ENCODE measurements around the gene GDI1. TPM values are rescaled to one million over a fixed set of nuclear protein-coding genes. Genes with fewer than 3 reads are reported as not detected.

The GDI1 gene
- total and polyA plus RNA-seq, 7 donors, result 37.4 to 57.7 (median 50.7) TPM

GRCh38 chrX:154443479-154443910 is 6.5 kb downstream of the GDI1 start:
- no peak for TF ChIP-seq CTCF (IDR thresholded peaks at IDR 0.05)

GRCh38 chrX:154443992-154444754 is 7.2 kb downstream of the GDI1 start, which contains the start of gene FAM50A:
TSS of gene FAM50A (plus strand) at chrX:154444141. CDS start at chrX:154444236, 95 bp downstream.
- no peaks in the 10 kb centered on the region for H3K9me3 ChIP-seq
- DNase-seq (peak; percentile 87 to 89), ATAC-seq (peak; percentile 87 to 96 (median 92))
- intact Hi-C loops (cut with DNase I), result no loop called here
- H3K27me3 ChIP-seq (ENCODE audit: insufficient read depth in 3 of 3, low read length in 2 of 3), result no peaks in the 10 kb centered on the region
- H3K36me3 ChIP-seq (ENCODE audit: insufficient read depth in 1 of 2, low read depth in 1 of 2), result peaks cover 4 to 58% of the 10 kb centered on the region in 2 donors
- peak; percentile 4 for TF ChIP-seq CTCF (IDR thresholded peaks at IDR 0.05)
- peak within 1 kb of the TSS; percentile 69 for H3K4me3 ChIP-seq
- H3K4me1 ChIP-seq, result peaks cover 10% of the 10 kb centered on the region
- WGBS, 3 donors, result 0 to 22% (median 5%) methylated on average over 12 to 91 of the region's 94 CpGs
- H3K27ac ChIP-seq, result peak within 1 kb of the TSS; percentile 86

More at GRCh38 chrX:154443479-154443910, 6.5 kb downstream of the GDI1 start:
- Histone ChIP-seq H3K27me3 (ENCODE audit: insufficient read depth in 3 of 3, low read length in 2 of 3) (no peaks in the 10 kb centered on the region), H3K9me3 (no peaks in the 10 kb centered on the region), H3K4me1 (peaks cover 10% of the 10 kb centered on the region), H3K4me3 (peak overlapping the region; percentile 69), H3K36me3 (ENCODE audit: insufficient read depth in 1 of 2, low read depth in 1 of 2) (peaks cover 2 to 51% of the 10 kb centered on the region in 2 donors), H3K27ac (peak overlapping the region; percentile 86)
- WGBS, 3 donors, result 10 to 30% (median 18%) methylated on average over 8 to 10 of the region's 10 CpGs
- DNase-seq, result no peak
- ATAC-seq, result peak; percentile 14 to 38 (median 18)
- intact Hi-C loops (cut with DNase I), result no loop called here

GRCh38 chrX:154444755-154445246 is 7.8 kb downstream of the GDI1 start:
- no peak for TF ChIP-seq CTCF (IDR thresholded peaks at IDR 0.05)
- intact Hi-C loops (cut with DNase I), result no loop called here
- Histone ChIP-seq H3K36me3 (ENCODE audit: insufficient read depth in 1 of 2, low read depth in 1 of 2) (peaks cover 4 to 64% of the 10 kb centered on the region in 2 donors), H3K9me3 (no peaks in the 10 kb centered on the region), H3K4me1 (peaks cover 10% of the 10 kb centered on the region), H3K27me3 (ENCODE audit: insufficient read depth in 3 of 3, low read length in 2 of 3) (no peaks in the 10 kb centered on the region), H3K4me3 (peak overlapping the region; percentile 69), H3K27ac (peak overlapping the region; percentile 86)
- WGBS, 3 donors, result 39 to 57% (median 56%) methylated on average over 11 to 13 of the region's 13 CpGs
- no peak for ATAC-seq
- no peak for DNase-seq

GRCh38 chrX:154445776-154446175 is 8.8 kb downstream of the GDI1 start:
- DNase-seq, result no peak
- no peak for ATAC-seq
- H3K36me3 ChIP-seq (ENCODE audit: insufficient read depth in 1 of 2, low read depth in 1 of 2), result peaks cover 3 to 68% of the 10 kb centered on the region in 2 donors
- intact Hi-C loops (cut with DNase I), result no loop called here
- no peaks in the 10 kb centered on the region for H3K27me3 ChIP-seq (ENCODE audit: insufficient read depth in 3 of 3, low read length in 2 of 3)
- TF ChIP-seq CTCF (IDR thresholded peaks at IDR 0.05), result no peak
- 89 to 94% (median 93%) methylated on average over 9 to 16 of the region's 16 CpGs for WGBS, 3 donors
- H3K4me1 ChIP-seq, result peaks cover 10% of the 10 kb centered on the region
- no peak overlapping the region for H3K27ac ChIP-seq
- H3K9me3 ChIP-seq, result no peaks in the 10 kb centered on the region
- no peak overlapping the region for H3K4me3 ChIP-seq
